ENCODE results near the gene OR5AU1.
"Not testable (repeated sequence)": the region's sequence is repeated elsewhere in the genome, so short reads cannot be mapped to it uniquely, and the experiment has no call there.

The OR5AU1 gene

GRCh38 chr14:21169573-21169972, 13.7 kb upstream of the OR5AU1 start:
- DNase-seq: no peak

DNA sequence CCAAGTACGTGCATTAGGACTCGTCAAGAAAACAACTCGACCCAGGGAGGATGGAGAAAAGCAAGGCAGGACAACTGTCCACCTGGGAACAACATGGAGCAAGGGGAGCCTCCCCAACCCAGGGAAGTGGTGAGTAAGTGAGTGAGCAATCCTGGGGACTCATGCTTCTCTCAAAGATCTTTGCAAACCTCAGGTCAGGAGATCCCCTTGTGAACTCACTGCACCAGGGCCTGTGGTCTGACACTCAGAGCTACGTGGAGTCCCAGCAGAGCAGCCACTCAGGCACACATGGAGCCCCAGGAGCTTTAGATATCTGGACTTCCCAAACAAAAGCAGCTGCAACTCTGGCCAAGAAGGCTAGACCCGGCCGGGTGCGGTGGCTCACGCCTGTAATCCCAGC, 12.2 kb upstream of the OR5AU1 start:
- DNase-seq: no peak

DNA sequence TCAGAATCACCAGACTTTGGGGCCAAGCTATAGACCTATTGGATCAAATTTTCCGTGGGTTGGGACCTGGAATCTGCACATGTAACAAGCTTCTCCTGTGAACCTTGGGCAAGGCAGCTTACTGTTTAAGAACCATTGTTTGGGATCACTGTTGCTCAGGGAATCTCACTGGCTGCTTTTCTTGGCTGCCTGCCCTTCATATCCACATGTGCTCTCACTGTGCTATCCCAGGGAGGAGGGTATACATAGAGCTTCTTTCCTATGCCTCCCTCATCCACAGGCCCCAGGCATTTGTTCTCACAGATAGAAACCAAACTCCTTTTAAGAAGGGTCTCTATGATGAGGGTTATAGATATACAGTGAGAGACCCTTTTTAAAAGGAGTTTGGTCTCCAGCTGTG, 9.8 kb upstream of the OR5AU1 start:
- DNase-seq: not testable (repeated sequence)

GRCh38 chr14:21165002-21165605, 9.2 kb upstream of the OR5AU1 start:
- DNase-seq: not testable (repeated sequence)

GRCh38 chr14:21163871-21164291, 8.0 kb upstream of the OR5AU1 start:
- DNase-seq: no peak

DNA sequence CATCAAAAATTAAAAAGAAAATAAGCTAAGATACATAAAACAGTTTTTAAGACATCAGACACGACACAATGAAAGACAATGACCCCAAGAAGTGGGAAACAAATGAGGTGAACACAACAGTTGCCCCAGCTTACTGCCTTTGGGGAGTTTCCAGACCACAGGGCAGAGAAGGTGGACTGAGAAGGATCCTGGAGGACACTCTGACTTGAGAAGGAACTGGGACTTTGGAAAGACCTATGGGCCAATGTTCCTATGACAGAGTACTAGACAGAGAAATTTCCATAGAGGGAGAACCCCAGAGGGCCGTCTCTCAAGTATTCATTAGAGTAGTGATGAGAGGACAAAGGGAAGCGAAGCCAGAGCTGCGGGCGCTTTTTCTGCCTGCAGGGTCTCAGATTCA, 6.2 kb upstream of the OR5AU1 start:
- no peak for DNase-seq

DNA sequence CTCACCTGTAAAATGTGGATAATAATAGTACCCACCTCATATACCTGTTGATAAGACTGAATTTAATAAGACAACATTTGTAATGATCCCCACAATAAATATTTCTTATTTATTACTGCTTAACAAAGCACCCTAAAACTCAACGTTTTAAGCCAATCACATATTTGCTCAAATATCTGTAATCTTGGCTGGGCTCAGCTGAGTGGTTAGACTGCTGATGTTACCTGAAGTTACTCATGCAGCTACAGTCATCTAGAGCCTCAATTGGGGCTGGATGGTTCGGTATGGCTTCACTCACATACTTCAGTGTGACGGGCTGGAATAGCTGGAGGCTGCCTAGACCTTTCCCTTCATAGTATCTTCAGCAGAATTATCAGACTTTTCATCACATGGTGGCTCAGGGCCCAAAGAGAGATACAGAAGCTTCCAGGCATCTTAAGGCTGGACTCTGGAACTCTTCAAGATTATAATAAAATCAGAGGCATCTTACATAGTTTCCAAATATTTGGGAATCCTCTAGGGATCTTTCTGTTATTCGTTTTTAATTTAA, 4.3 kb upstream of the OR5AU1 start:
- DNase-seq: no peak

- not testable (repeated sequence) for DNase-seq
Measured at GRCh38 chr14:21158175-21158574, 2.3 kb upstream of the OR5AU1 start.

- DNase-seq: no peak
Measured at GRCh38 chr14:21149641-21150367, 6.1 kb downstream of the OR5AU1 start.

DNA sequence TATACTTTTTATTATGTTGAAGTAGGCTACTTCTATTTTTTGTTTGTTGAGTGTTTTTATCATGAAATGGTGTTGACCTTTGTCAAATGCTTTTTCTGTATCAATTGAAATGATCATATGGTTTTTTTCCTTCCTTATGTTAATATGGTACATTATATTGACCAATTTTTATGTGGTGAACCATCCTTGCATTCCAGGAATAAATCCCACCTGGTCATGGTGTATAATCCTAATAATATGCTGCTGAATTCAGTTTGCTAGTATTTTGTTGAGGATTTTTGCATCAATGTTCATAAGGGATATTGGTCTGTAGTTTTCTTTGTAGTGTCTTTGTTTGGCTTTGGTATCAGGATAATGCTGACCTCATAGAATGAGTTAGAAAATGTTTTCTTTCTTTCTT, 10.4 kb downstream of the OR5AU1 start:
- DNase-seq: no peak

DNA sequence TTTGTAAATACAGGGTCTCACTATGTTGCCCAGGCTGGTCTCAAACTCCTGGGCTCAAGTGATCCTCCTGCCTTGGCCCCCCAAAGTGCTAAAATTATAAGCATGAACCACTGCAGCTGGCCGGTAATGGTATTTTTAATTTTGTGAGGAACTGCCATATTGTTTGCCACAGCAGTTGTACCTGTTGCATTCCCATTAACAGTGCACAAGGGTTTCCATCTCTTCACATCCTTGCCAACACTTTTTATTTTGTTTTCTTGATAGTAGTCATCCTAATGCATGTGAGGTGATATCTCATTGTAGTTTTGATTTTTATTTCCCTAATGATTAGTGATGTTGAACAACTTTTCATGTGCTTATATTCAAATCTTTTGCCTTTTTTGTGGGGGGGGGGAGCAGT, 13.5 kb downstream of the OR5AU1 start:
- no peak for DNase-seq

DNA sequence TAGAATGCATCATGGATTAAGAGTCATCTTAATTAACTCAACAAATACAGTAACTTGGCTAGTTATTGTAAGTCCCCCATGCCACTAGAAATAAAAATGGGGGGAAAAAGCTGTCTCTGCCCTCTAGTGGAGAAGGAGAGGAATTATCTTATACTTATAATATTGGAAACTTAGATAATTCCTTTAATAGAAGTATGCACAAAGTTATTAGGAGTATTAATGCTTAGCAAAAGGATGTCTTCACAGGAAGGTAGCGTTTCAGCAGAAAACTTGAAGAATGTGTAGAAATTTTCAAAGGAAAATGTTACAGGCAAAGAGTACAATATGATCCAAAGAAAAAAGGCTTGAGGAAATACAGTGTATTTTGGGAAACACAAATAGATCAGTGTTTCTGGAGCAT, 19.8 kb downstream of the OR5AU1 start:
- no peak for DNase-seq

- DNase-seq: no peak
Measured at GRCh38 chr14:21133901-21134300, 22.0 kb downstream of the OR5AU1 start.

GRCh38 chr14:21123429-21123828, 32.4 kb downstream of the OR5AU1 start:
- no peak for DNase-seq

DNA sequence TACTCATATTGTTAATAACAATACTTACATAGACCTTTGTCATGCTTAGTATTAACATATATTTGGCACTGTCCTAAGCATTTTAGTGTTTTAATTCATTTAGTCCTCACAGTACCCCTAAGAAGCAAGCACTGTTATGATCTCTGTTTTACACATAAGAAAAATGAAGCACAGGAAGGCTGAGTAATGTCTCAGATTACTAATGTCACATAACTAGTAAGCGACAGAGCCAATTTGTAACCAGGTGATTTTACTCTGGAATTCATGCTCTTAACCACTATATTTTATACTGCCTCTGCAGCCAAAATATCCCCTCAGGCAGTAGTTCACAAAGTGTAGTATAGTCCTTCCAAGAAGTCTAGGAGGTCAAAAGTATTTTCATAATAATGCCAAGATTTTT, 34.7 kb downstream of the OR5AU1 start:
- no peak for DNase-seq

DNA sequence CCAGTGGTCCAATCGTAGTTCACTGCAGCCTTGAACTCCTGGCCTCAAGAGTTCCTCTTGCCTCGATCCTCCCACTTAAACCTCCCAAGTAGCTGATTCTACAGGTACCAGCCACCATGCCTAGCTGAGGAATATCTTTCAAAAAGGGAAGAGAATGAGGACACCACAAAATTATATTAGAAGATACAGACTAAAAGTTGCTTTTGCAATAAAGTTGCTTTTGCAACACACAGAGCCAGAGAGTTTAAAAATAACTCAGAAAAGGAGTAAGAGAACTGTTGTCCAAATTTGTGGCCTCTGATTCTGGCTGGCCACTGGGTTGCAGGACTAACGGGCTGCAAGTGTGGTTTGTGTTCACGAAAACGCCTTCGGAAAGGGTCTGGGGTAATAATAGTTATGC, 35.2 kb downstream of the OR5AU1 start:
- DNase-seq: no peak

DNA sequence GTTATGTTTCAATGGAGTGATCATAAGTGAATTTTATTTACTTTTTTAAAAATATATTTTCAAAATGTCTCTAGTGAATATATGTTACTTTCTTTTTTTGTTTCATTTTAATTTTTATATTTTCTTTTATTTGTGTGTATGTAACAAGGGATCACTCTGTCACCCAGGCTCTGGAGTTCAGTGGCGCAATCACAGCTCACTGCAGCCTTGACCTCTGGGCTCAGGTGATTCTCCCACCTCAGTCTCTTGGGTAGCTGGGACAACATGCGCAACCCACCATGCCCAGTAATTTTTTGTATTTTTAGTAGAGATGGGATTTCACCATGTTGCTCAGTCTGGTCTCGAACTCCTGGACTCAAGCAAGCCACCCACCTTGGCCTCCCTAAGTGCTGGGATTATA, 36.9 kb downstream of the OR5AU1 start:
- no peak for DNase-seq

- DNase-seq: no peak
Measured at GRCh38 chr14:21113369-21113768, 42.5 kb downstream of the OR5AU1 start.

GRCh38 chr14:21112255-21112654, 43.6 kb downstream of the OR5AU1 start:
- no peak for DNase-seq

DNA sequence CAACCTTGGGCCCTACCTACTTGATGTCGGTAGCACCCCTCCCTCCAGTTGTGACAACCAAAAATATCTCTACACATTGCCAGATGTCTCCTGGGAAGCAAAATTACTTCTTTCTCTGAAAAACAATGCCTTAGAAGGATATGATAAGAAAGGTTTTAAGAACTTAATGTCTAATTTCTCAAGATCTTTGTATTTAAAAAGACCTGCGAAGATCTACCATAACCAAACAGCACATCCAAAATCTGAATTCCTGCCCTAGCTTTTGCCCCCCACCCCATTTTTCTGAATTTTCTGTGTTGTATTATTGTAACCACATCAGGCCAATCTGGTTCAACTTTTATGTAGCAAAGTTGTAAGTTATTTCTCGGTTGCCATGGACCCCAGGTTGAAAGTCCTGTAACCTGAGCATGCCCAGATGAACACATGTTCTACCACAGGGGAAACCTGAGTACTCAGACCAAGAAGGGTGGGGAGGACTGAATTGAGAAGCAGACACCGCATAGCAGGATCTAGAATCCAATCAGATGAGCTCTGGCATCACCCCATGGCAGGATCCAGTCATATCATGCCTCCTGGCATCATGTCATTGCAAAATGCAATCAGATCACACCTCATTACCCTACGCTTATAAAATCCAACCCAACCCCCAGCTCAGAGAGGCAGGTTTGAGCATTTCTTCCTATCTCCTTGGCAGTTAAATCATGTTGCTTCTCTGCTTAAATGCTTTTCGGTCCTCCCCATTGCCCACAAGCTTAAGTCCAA, 46.3 kb downstream of the OR5AU1 start:
- no peak for DNase-seq

DNA sequence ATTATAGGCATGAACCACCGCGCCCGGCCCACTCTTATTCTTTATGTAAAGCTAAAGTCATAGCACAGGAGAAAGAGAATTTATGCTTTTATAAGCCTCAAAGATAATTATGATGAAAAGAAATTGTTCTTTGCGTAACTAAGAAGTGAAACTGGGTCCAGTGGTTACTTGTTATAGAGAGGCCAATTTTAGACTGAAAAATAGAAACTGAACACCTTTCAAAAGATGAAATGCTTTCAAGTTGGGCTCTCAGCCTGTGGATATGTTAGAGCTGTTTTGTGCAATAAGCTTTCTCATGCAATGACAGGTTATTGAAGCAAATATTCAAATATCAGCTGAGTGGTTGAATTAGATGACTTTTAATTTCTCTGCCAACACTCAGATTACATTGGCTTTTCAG, 47.1 kb downstream of the OR5AU1 start:
- no peak for DNase-seq

DNA sequence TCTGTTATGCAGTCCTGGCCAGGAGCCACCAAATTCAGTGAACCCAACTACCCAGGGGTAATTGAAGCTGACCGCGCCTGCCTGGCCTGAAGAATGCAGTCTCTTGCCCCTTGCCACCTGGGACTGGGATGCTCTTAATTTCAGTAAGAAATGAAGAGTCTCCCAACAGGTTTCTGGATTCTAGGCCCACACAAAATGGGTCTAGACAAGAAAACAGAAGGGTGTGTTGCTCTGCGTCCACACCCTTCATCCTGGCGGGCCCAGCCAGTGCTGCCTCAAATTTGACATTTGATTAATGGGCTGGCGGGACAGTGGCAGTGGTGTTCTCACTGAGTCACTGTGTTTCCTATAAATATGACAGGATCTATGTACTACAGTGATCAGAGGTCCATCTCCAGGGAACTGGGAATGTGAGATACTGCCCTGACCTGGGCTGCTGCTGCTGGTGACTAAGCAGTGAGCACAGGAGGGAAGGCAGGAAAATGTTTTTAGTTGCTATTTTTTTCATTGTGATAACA, 48.5 kb downstream of the OR5AU1 start:
- no peak for DNase-seq

DNA sequence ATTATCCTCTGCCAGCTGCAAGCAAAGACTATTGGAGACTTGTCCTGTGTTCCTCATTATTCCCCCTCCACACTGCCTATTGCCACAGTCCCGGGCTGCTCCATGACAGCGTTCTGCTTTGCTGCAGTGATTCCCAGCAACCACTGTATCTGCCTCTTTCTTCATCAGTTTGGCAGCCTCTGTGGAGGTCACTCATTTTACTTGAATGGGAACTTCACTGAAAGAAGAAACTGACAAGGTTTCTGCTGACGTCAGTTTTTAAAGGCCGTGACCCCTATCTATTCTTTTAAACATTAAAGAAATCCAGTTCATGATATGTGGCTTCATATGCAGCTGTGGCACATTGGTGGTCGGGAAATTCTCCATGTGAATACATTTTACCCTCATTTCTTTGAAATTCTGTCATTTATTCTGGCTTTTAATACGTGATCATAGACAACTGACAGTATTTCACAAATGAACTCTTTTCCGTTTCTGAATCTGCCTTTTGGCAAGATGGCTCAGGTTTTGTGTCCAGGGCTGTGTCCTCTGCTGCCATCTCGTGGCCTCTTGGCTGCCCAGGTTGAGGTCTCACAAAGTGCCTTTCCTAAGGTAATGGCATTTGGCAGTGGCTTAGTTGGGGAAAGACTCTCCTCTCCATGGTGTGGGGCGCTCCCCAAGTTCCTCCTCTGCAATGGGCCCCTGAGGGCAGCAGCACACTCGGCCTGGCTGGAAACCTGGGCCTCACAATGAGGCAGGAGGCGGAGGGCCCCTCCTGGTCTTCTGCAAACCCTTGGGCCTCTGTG, 49.2 kb downstream of the OR5AU1 start:
- peak; percentile 54 for DNase-seq

Measured in NCI-H2029 (cell line).